ENCODE data around the gene MOGAT1.

- no peak for TF ChIP-seq CTCF (IDR thresholded peaks at IDR 0.05)
- no peak for TF ChIP-seq POLR2AphosphoS5 (IDR thresholded peaks at IDR 0.05)
- TF ChIP-seq POLR2A (IDR thresholded peaks at IDR 0.05), result no peak
Measured at GRCh38 chr2:222738312-222738711, 66.9 kb downstream of the MOGAT1 start.
